Calu3 (cell line): ENCODE measurements around the gene CHRND. TPM values are rescaled to one million over a fixed set of nuclear protein-coding genes. Genes with fewer than 3 reads are reported as not detected.

Experiments
- BruUV-seq: library from RNA; stranded (reverse); fragments of 400-500 nt; replicated peaks from 2 replicates; lab custom pipeline; 2021; lab: Mats Ljungman, UMichigan
- CTCF ChIA-PET: fragments of 300-600 bp; sonication (Branson Sonifier 250); formaldehyde crosslinking; loops from one replicate; lab custom pipeline; 2022; ENCODE audit warnings: antibody characterized with exemption; lab: Charles Lee
- DNase-seq: peaks from one replicate; pipeline ENCODE4 v3.0.0; 2022
- H3K27ac Mint-ChIP-seq: one replicate; pipeline ENCODE4 v1.8.0; 2022; ENCODE audit warnings: mixed read lengths; ENCODE audit not compliant: unreplicated experiment
- H3K27me3 Mint-ChIP-seq: one replicate; pipeline ENCODE4 v1.8.0; 2022; ENCODE audit warnings: mixed read lengths; ENCODE audit not compliant: unreplicated experiment
- H3K36me3 Mint-ChIP-seq: one replicate; pipeline ENCODE4 v1.8.0; 2022; ENCODE audit warnings: mild to moderate bottlenecking, moderate library complexity, mixed read lengths; ENCODE audit not compliant: insufficient read depth, unreplicated experiment
- H3K4me1 Mint-ChIP-seq: one replicate; pipeline ENCODE4 v1.8.0; 2022; ENCODE audit warnings: mild to moderate bottlenecking, low read depth, mixed read lengths; ENCODE audit not compliant: unreplicated experiment
- H3K4me3 Mint-ChIP-seq: one replicate; pipeline ENCODE4 v1.8.0; 2022; ENCODE audit warnings: mild to moderate bottlenecking, low read depth, moderate library complexity, mixed read lengths; ENCODE audit not compliant: unreplicated experiment
- H3K9me3 Mint-ChIP-seq: one replicate; pipeline ENCODE4 v1.8.0; 2022; ENCODE audit warnings: low read depth, mixed read lengths; ENCODE audit not compliant: unreplicated experiment
- intact Hi-C: fragments of 100-400 bp; cut with micrococcal nuclease; formaldehyde crosslinking; loops from one replicate; pipeline ENCODE4 v1.10.0; 2022; ENCODE audit not compliant: unreplicated experiment
- total RNA-seq: library from RNA; stranded (reverse); gene quantifications from 2 replicates; pipeline ENCODE4 v1.2.3, GENCODE V29; 2022
- TF ChIP-seq, protein P1 (sequence below): fragments of 200-600 bp; IDR thresholded peaks from one replicate; pipeline ENCODE4 v1.8.0; 2022; ENCODE audit warnings: antibody characterized with exemption; ENCODE audit not compliant: unreplicated experiment

CHRND gene
- total RNA-seq, 1 experiment from 2014 or later: not detected

GRCh38 chr2:232512602-232513001 is 13.4 kb upstream of the CHRND start:
- H3K27me3 Mint-ChIP-seq: peaks cover 90% of the 10 kb centered on the region
- CTCF ChIA-PET: no interaction called here

DNA sequence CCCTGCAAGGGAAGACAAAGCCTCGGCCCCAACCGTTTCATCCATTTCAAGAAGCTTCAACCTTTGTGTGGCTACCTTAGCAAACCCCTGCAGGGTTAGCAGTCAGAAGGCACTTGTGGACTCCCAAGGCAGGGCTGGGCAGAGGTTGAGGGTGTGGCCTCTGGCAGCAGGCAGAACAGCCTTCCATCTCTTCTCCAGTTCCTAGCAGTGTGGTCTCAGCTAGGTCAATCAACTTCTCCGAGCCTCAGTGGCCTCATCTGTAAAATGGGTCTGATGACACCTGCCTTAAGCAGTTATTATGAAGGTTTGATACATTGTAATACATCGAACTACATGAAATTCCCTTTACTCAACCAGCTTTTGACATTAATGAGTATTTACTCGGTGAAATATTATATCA is 12.6 kb upstream of the CHRND start:
- no peak for DNase-seq
- Mint-ChIP-seq H3K4me3 (no peak overlapping the region), H3K36me3 (no peaks in the 10 kb centered on the region), H3K27me3 (peaks cover 90% of the 10 kb centered on the region), H3K27ac (no peak overlapping the region), H3K4me1 (no peaks in the 10 kb centered on the region), H3K9me3 (no peaks in the 10 kb centered on the region)
- CTCF ChIA-PET: no interaction called here
- BruUV-seq: no TSS peak
- intact Hi-C loops: no loop called here
- TF ChIP-seq, protein P1, sequence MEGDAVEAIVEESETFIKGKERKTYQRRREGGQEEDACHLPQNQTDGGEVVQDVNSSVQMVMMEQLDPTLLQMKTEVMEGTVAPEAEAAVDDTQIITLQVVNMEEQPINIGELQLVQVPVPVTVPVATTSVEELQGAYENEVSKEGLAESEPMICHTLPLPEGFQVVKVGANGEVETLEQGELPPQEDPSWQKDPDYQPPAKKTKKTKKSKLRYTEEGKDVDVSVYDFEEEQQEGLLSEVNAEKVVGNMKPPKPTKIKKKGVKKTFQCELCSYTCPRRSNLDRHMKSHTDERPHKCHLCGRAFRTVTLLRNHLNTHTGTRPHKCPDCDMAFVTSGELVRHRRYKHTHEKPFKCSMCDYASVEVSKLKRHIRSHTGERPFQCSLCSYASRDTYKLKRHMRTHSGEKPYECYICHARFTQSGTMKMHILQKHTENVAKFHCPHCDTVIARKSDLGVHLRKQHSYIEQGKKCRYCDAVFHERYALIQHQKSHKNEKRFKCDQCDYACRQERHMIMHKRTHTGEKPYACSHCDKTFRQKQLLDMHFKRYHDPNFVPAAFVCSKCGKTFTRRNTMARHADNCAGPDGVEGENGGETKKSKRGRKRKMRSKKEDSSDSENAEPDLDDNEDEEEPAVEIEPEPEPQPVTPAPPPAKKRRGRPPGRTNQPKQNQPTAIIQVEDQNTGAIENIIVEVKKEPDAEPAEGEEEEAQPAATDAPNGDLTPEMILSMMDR: no peak

More at GRCh38 chr2:232512602-232513001, 13.4 kb upstream of the CHRND start:
- TF ChIP-seq, protein P1: no peak
- no peaks in the 10 kb centered on the region for H3K36me3 Mint-ChIP-seq
- no peak for DNase-seq
- no TSS peak for BruUV-seq
- intact Hi-C loops: no loop called here
- no peak overlapping the region for H3K27ac Mint-ChIP-seq
- no peak overlapping the region for H3K4me3 Mint-ChIP-seq
- no peaks in the 10 kb centered on the region for H3K9me3 Mint-ChIP-seq
- H3K4me1 Mint-ChIP-seq: no peaks in the 10 kb centered on the region

GRCh38 chr2:232515639-232516038 is 10.3 kb upstream of the CHRND start:
- CTCF ChIA-PET: interaction anchor here (0.7 to 1.2 kb wide), 2 partner anchors 69 to 613 kb away, joined by 3 to 4 read pairs; no protein-coding TSS in a partner anchor
- Mint-ChIP-seq H3K36me3 (no peaks in the 10 kb centered on the region), H3K4me3 (no peak overlapping the region), H3K27me3 (peaks cover 90% of the 10 kb centered on the region), H3K9me3 (no peaks in the 10 kb centered on the region), H3K27ac (no peak overlapping the region), H3K4me1 (no peaks in the 10 kb centered on the region)
- intact Hi-C loops: no loop called here
- no TSS peak for BruUV-seq
- DNase-seq: no peak
- TF ChIP-seq, protein P1: no peak

DNA sequence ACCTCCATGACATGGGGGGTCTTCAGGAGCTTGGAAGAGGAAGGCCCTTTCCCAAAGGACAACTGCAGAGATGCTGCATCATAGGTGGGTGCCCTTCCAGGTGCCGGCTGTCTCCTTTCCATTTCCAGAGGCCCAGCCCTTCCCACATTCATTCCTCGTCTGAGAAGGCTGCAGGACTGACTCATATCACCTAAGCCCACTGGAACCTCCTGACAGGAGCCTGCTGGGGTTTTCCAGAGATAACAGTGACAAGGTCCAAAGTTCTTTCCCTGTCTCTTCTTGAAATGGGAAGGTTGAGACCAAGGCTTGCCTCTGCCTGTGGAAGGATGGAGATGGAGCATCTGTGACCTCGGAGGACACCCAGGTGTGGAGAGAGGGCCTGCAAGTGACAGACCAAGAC is 9.4 kb upstream of the CHRND start:
- CTCF ChIA-PET: interaction anchor here (0.7 to 1.2 kb wide), 2 partner anchors 70 to 612 kb away, joined by 3 to 4 read pairs; no protein-coding TSS in a partner anchor
- no peaks in the 10 kb centered on the region for H3K9me3 Mint-ChIP-seq
- TF ChIP-seq, protein P1: no peak
- H3K4me1 Mint-ChIP-seq: no peaks in the 10 kb centered on the region
- intact Hi-C loops: no loop called here
- H3K27me3 Mint-ChIP-seq: peaks cover 96% of the 10 kb centered on the region
- no peak overlapping the region for H3K4me3 Mint-ChIP-seq
- H3K36me3 Mint-ChIP-seq: peaks cover 3% of the 10 kb centered on the region
- no TSS peak for BruUV-seq
- DNase-seq: no peak
- H3K27ac Mint-ChIP-seq: no peak overlapping the region
